HCT116 (cell line): ENCODE data around the gene CAMK2N1.

Experiments used
- CEBPB ChIP-seq: IDR thresholded peaks from 2 replicates; pipeline ENCODE4 v1.6.1; 2012; ENCODE audit warnings: low read depth
- EZH2 ChIP-seq: fragments of 200-600 bp; sonication (generic); IDR thresholded peaks from 2 replicates; pipeline ENCODE4 v1.6.1; 2017; ENCODE audit warnings: antibody characterized with exemption, mixed run types
- FOSL1 ChIP-seq: IDR thresholded peaks from 2 replicates; pipeline ENCODE4 v1.6.1; 2012; ENCODE audit warnings: low read depth
- POLR2A ChIP-seq: IDR thresholded peaks from 2 replicates; pipeline ENCODE4 v1.7.0; 2011; ENCODE audit warnings: borderline replicate concordance; ENCODE audit not compliant: insufficient read depth, insufficient read length; ENCODE audit errors: extremely low read depth
- POLR2AphosphoS5 ChIP-seq: IDR thresholded peaks from 2 replicates; pipeline ENCODE4 v1.6.1; 2011; ENCODE audit warnings: mild to moderate bottlenecking, low read depth, low read length, moderate library complexity
- SRF ChIP-seq: IDR thresholded peaks from 2 replicates; pipeline ENCODE4 v1.6.1; 2012; ENCODE audit warnings: low read depth
- TF ChIP-seq, protein P1 (sequence below), 3 experiments: fragments of 200-600 bp in 1 of 3; sonication (generic) in 1 of 3; IDR thresholded peaks in 2 of 3; conservative IDR thresholded peaks in 1 of 3; 2 replicates each; pipeline ENCODE4 v1.5.1; 2012 to 2017; ENCODE audit warnings: low read depth in 2 of 3, low read length in 2 of 3, antibody characterized with exemption in 1 of 3, borderline replicate concordance in 1 of 3, control low read depth in 1 of 3, mild to moderate bottlenecking in 1 of 3, mixed read lengths in 1 of 3, mixed run types in 1 of 3, moderate library complexity in 1 of 3; ENCODE audit not compliant: insufficient read depth in 1 of 3

GRCh38 chr1:20530901-20531300 is 44.9 kb upstream of the CAMK2N1 start:
- TF ChIP-seq EZH2 (no peak), POLR2AphosphoS5 (no peak), CEBPB (no peak), POLR2A (no peak), SRF (no peak), FOSL1 (no peak)
- TF ChIP-seq, protein P1, sequence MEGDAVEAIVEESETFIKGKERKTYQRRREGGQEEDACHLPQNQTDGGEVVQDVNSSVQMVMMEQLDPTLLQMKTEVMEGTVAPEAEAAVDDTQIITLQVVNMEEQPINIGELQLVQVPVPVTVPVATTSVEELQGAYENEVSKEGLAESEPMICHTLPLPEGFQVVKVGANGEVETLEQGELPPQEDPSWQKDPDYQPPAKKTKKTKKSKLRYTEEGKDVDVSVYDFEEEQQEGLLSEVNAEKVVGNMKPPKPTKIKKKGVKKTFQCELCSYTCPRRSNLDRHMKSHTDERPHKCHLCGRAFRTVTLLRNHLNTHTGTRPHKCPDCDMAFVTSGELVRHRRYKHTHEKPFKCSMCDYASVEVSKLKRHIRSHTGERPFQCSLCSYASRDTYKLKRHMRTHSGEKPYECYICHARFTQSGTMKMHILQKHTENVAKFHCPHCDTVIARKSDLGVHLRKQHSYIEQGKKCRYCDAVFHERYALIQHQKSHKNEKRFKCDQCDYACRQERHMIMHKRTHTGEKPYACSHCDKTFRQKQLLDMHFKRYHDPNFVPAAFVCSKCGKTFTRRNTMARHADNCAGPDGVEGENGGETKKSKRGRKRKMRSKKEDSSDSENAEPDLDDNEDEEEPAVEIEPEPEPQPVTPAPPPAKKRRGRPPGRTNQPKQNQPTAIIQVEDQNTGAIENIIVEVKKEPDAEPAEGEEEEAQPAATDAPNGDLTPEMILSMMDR (IDR thresholded peaks at IDR 0.05 in 2 of 3, conservative IDR thresholded peaks at IDR 0.05 in 1 of 3; ENCODE audit: borderline replicate concordance in 1 of 3, insufficient read depth in 1 of 3, low read depth in 2 of 3, low read length in 2 of 3) = no peak
